Activated naive CD4-positive, alpha-beta T cell treated with anti-CD3 and anti-CD28 coated beads, Interleukin-2, amount 50 U/mL, for 24 hours (primary cell): Measurements from ENCODE around the gene NETO1.

Experiments
- H3K27ac Mint-ChIP-seq: one replicate; pipeline ENCODE4 v1.8.0; 2021; ENCODE audit warnings: mild to moderate bottlenecking, mixed read lengths
- H3K27me3 Mint-ChIP-seq: one replicate; pipeline ENCODE4 v1.8.0; 2021; ENCODE audit warnings: mixed read lengths
- H3K36me3 Mint-ChIP-seq: one replicate; pipeline ENCODE4 v1.8.0; 2021; ENCODE audit warnings: mixed read lengths
- H3K4me1 Mint-ChIP-seq: one replicate; pipeline ENCODE4 v1.8.0; 2021; ENCODE audit warnings: mixed read lengths
- H3K4me3 Mint-ChIP-seq: one replicate; pipeline ENCODE4 v1.8.0; 2021; ENCODE audit warnings: mild to moderate bottlenecking, mixed read lengths
- H3K9me3 Mint-ChIP-seq: one replicate; pipeline ENCODE4 v1.8.0; 2021; ENCODE audit warnings: mixed read lengths

The NETO1 gene

DNA sequence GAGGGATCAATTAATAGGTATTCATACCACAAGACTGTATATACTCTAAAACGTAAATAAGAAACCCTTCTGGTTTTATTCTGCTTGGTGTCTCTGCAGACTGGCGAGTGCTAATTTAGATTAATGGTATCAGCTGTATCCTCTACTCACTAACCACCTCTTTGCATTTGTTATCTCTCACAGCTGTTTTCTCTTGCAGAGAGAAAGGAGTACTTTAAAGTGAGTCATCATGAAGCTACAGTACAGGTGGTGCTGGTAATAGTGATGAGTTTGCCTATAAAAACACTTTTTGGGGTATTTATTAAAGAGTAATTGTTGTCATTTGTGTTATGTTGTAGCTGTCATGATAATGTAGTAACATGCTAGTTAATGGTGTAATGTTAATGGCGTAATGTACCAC, 147.7 kb downstream of the NETO1 start:
- H3K27me3 Mint-ChIP-seq: no peaks in the 10 kb centered on the region
- H3K36me3 Mint-ChIP-seq: no peaks in the 10 kb centered on the region
- no peaks in the 10 kb centered on the region for H3K4me1 Mint-ChIP-seq
- H3K27ac Mint-ChIP-seq: no peak overlapping the region
- H3K9me3 Mint-ChIP-seq: no peaks in the 10 kb centered on the region
- no peak overlapping the region for H3K4me3 Mint-ChIP-seq

DNA sequence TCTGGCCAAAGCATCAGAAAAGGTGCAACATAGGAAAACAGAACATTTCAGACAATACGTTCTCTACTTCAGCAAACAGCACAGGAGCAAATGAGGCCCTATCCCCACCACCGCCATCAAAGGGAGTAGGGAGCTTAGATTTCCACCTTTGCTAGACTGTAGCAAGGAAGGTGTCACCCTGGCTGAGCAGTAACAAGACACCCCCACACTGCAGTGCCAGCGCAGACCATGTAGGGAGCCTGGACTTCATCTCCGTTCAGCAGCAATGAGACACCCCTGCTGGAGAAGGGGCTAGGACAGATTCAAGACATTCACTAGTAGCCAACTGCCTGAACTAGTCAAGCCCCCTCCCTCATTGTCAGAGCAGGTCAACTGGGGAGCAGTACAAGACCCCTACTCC, 163.6 kb downstream of the NETO1 start:
- H3K9me3 Mint-ChIP-seq: no peaks in the 10 kb centered on the region
- H3K4me3 Mint-ChIP-seq: no peak overlapping the region
- no peak overlapping the region for H3K27ac Mint-ChIP-seq
- no peaks in the 10 kb centered on the region for H3K36me3 Mint-ChIP-seq
- no peaks in the 10 kb centered on the region for H3K4me1 Mint-ChIP-seq
- no peaks in the 10 kb centered on the region for H3K27me3 Mint-ChIP-seq

DNA sequence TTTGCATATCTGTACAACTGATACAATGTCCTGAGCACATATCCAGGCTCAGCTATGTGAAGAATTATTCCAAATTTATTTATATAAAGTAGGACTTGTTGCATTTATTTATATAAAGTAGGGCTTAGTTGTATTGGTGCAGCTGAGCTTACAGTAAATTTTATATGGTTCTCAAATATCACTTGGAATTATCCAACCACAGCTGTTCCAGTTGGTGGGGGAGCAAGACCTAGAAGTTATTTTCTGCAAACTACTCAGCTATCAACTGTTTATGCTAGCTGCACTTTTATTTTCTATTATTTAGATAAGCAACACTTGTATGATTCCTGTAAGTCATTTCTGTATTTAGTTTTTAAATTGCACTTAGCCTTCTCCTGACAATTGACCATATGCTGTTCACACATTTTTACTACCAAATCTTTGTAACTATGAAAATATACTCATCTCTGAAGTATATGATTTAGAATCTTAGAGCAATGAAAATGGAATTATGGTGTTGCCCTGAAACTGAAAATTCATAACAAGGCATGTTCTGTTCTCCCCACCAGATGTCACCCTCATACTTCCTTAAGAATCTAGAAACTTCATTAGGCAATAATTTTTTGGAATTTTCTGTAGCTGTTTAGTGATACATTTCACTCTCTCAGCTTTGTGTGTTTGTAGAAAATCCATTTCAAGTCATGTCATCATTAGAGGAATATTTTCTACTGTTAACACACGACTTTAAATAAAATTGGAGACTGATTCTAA, 166.7 kb downstream of the NETO1 start:
- Mint-ChIP-seq H3K4me3 (no peak overlapping the region), H3K27ac (no peak overlapping the region), H3K36me3 (no peaks in the 10 kb centered on the region), H3K4me1 (no peaks in the 10 kb centered on the region), H3K27me3 (no peaks in the 10 kb centered on the region), H3K9me3 (no peaks in the 10 kb centered on the region)

DNA sequence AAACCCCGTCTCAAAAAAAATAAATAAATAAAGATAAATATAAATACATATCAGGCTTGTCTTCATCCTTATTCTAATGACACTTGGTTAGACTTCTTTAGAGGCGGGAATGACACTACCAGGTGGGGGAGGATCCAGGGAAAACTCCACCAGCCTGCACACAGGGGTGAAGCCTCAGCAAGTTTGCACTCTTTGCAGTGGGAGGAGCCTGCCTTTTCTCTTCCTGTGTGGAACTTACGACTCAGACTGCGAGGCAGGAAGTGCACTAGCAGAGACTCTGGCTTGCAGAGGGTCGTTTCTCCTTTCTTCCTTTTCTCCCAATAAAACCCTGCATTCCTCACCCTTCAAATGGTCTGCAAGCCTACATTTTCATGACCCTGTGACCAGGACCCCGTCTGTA, 170.1 kb downstream of the NETO1 start:
- Mint-ChIP-seq H3K27me3 (peaks cover 2% of the 10 kb centered on the region), H3K4me3 (no peak overlapping the region), H3K36me3 (no peaks in the 10 kb centered on the region), H3K27ac (no peak overlapping the region), H3K4me1 (no peaks in the 10 kb centered on the region), H3K9me3 (no peaks in the 10 kb centered on the region)

DNA sequence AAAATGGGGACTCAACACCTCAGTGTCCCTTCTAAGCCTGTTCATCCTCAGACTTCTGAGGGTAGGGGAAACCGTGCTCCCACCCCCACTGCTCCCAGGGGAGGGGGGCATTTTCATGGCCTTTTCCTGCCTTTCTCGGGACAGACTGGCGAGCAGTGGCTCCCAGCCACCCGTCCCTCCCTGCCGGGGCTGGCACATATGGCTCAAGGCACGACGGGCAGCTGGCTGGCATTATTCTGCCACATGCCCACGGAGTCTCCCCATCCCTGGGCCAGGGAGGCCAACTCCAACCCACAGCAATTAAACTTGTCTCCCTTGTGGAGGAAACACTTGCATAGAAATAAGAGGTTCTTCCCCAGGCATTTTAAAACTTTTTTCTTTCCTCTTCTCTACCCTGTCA, 175.2 kb downstream of the NETO1 start:
- no peaks in the 10 kb centered on the region for H3K36me3 Mint-ChIP-seq
- H3K27ac Mint-ChIP-seq: no peak overlapping the region
- peaks cover 2% of the 10 kb centered on the region for H3K27me3 Mint-ChIP-seq
- H3K4me3 Mint-ChIP-seq: no peak overlapping the region
- no peaks in the 10 kb centered on the region for H3K9me3 Mint-ChIP-seq
- no peaks in the 10 kb centered on the region for H3K4me1 Mint-ChIP-seq
